ENCODE results near the gene SEPTIN14. TPM values are rescaled to one million over a fixed set of nuclear protein-coding genes. Genes with fewer than 3 reads are reported as not detected.

The SEPTIN14 gene
- total and polyA plus RNA-seq, 2 of the 4 experiments (the other 2 are of a cell fraction): not detected

DNA sequence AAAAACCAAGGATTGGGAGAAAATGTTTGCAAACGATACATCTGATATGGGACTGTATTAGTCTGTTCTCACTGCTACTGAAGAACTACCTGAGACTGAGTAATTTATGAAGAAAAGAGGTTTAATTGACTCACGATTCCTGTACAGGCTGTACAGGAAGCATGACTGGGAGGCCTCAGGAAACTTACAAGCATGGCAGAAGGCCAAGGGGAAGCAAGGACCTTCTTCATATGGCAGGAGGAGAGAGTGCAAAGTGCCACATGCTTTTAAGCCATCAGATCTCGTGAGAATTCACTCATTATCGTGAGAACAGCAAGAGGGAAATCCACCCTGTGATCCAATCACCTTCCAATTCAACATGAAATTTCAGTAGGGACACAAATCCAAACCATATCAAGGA is 35.7 kb upstream of the SEPTIN14 start:
- no peak overlapping the region for H2AK9ac ChIP-seq (replicated peaks; ENCODE audit: low read depth, low read length, poor library complexity)
- BruUV-seq (replicated peaks): no TSS peak
- 100% methylated on average over 1 of the region's 4 CpGs; no CpG with 5 or more reads in 1 of the 2 experiments for WGBS, 2 experiments (ENCODE audit: extremely low coverage in 2 of 2, insufficient read length in 1 of 2)
- no peak for DNase-seq
- no peak overlapping the region for H3K56ac ChIP-seq (ENCODE audit: extremely low read depth, insufficient read depth, low read length)
- no peaks in the 10 kb centered on the region for H3K4me1 ChIP-seq (ENCODE audit: control insufficient read depth, insufficient read depth, low read length)
- H3K4ac ChIP-seq (ENCODE audit: low read depth, low read length): no peak overlapping the region
- ChIA-PET CTCF (no interaction called here), POLR2A (ENCODE audit: unreplicated experiment) (no interaction called here)
- no peak overlapping the region for H3K18ac ChIP-seq (ENCODE audit: low read depth, low read length)
- H4K8ac ChIP-seq (ENCODE audit: low read depth in 2 of 2, low read length in 2 of 2): no peak overlapping the region
- H2BK120ac ChIP-seq (ENCODE audit: low read depth, low read length): no peak overlapping the region
- no peak overlapping the region for H2BK20ac ChIP-seq (ENCODE audit: low read depth, low read length)
- no peak overlapping the region for H2BK15ac ChIP-seq (ENCODE audit: low read depth, low read length)
- TF ChIP-seq, protein P1, sequence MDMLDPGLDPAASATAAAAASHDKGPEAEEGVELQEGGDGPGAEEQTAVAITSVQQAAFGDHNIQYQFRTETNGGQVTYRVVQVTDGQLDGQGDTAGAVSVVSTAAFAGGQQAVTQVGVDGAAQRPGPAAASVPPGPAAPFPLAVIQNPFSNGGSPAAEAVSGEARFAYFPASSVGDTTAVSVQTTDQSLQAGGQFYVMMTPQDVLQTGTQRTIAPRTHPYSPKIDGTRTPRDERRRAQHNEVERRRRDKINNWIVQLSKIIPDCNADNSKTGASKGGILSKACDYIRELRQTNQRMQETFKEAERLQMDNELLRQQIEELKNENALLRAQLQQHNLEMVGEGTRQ (IDR thresholded peaks at IDR 0.05; ENCODE audit: low read depth, low read length): no peak
- no peak for TF ChIP-seq RCOR1 (IDR thresholded peaks at IDR 0.05; ENCODE audit: insufficient replicate concordance, low read length)
- no peak for TF ChIP-seq RFX5 (IDR thresholded peaks at IDR 0.05; ENCODE audit: low read depth, low read length)
- TF ChIP-seq CHD1 (IDR thresholded peaks at IDR 0.05; ENCODE audit: low read depth, low read length): no peak
- no peak for TF ChIP-seq BHLHE40 (IDR thresholded peaks at IDR 0.05; ENCODE audit: low read depth, low read length)
- no peak for TF ChIP-seq POLR2A (IDR thresholded peaks at IDR 0.05; ENCODE audit: low read depth, low read length)
- TF ChIP-seq MAZ (IDR thresholded peaks at IDR 0.05; ENCODE audit: borderline replicate concordance, low read depth, low read length): no peak
- TF ChIP-seq MAFK (IDR thresholded peaks at IDR 0.05; ENCODE audit: low read depth, low read length): no peak
- no peak for TF ChIP-seq RAD21 (IDR thresholded peaks at IDR 0.05; ENCODE audit: low read length)
- TF ChIP-seq SMC3 (IDR thresholded peaks at IDR 0.05; ENCODE audit: low read depth, low read length): no peak
- no peak for TF ChIP-seq FOS (IDR thresholded peaks at IDR 0.05; ENCODE audit: low read depth, low read length)
- TF ChIP-seq ELK1 (IDR thresholded peaks at IDR 0.05; ENCODE audit: borderline replicate concordance, low read depth, low read length): no peak
- TF ChIP-seq CEBPB (IDR thresholded peaks at IDR 0.05; ENCODE audit: low read depth, low read length): no peak
- no peak for TF ChIP-seq NFE2L2 (IDR thresholded peaks at IDR 0.05; ENCODE audit: low read depth, low read length)
- no peak for TF ChIP-seq MXI1 (IDR thresholded peaks at IDR 0.05; ENCODE audit: borderline replicate concordance, low read depth, low read length)
- no peak for TF ChIP-seq CTCF (conservative IDR thresholded peaks at IDR 0.05; ENCODE audit: low read depth, low read length)
- no peaks in the 10 kb centered on the region for H3K79me1 ChIP-seq (ENCODE audit: low read depth in 1 of 2, low read length in 2 of 2)
- no peak overlapping the region for H3K9ac ChIP-seq (ENCODE audit: low read depth, low read length)
- no peak overlapping the region for H3K23ac ChIP-seq (ENCODE audit: low read depth, low read length)
- no peak overlapping the region for H3K27ac ChIP-seq (ENCODE audit: insufficient read depth, low read length)
- no peaks in the 10 kb centered on the region for H3K9me1 ChIP-seq (ENCODE audit: insufficient read depth, low read length)
- no peak overlapping the region for H4K91ac ChIP-seq (ENCODE audit: insufficient read depth, low read depth, low read length)
- H3K27me3 ChIP-seq (ENCODE audit: control insufficient read depth, insufficient read depth, low read length): no peaks in the 10 kb centered on the region
- H4K5ac ChIP-seq (ENCODE audit: low read depth, low read length): no peak overlapping the region
- no peak overlapping the region for H3K4me3 ChIP-seq (ENCODE audit: insufficient read depth, low read depth, low read length)
- H3K9me3 ChIP-seq (ENCODE audit: control insufficient read depth, insufficient read depth, low read length): no peaks in the 10 kb centered on the region
- intact Hi-C loops (cut with micrococcal nuclease) (no loop called here), in situ Hi-C loops (cut with MboI; ENCODE audit: low sequenced_read_pairs) (no loop called here), dilution Hi-C loops (cut with HindIII; ENCODE audit: low sequenced_read_pairs, unreplicated experiment) (no loop called here)
- no peak for ATAC-seq (ENCODE audit: low read depth)
- no peaks in the 10 kb centered on the region for H4K20me1 ChIP-seq (ENCODE audit: insufficient read depth, low read length)
- H3K4me2 ChIP-seq (ENCODE audit: low read depth, low read length): no peak overlapping the region
- no peak overlapping the region for H2AFZ ChIP-seq (replicated peaks; ENCODE audit: low read length, poor library complexity)
- H2BK5ac ChIP-seq (ENCODE audit: low read depth, low read length, poor library complexity, severe bottlenecking): no peak overlapping the region
- H2AK5ac ChIP-seq (ENCODE audit: low read depth, low read length): no peak overlapping the region
- no peak overlapping the region for H3K14ac ChIP-seq (replicated peaks; ENCODE audit: low read depth, low read length)
- H3K36me3 ChIP-seq (ENCODE audit: control insufficient read depth, insufficient read depth, low read length): peaks cover 2% of the 10 kb centered on the region; the same call in 1 of the 2 replicates
